Colonic mucosa (tissue), 4 donors: ENCODE measurements around the gene SEH1L. TPM values are rescaled to one million over a fixed set of nuclear protein-coding genes. Genes with fewer than 3 reads are reported as not detected.
"Not testable (repeated sequence)": the region's sequence is repeated elsewhere in the genome, so short reads cannot be mapped to it uniquely, and the experiment has no call there.

Experiments used
- DNase-seq: peaks from one replicate; pipeline ENCODE4 v3.0.0-alpha.2; 2020
- H3K27ac ChIP-seq: fragments of 200-600 bp; one replicate; pipeline ENCODE4 v1.8.0; 2021
- H3K27me3 ChIP-seq: fragments of 200-600 bp; one replicate; pipeline ENCODE4 v1.8.0; 2021
- H3K36me3 ChIP-seq: fragments of 200-600 bp; one replicate; pipeline ENCODE4 v1.8.0; 2021
- H3K4me1 ChIP-seq: fragments of 200-600 bp; one replicate; pipeline ENCODE4 v1.8.0; 2021; ENCODE audit warnings: mild to moderate bottlenecking
- H3K4me3 ChIP-seq: fragments of 200-600 bp; one replicate; pipeline ENCODE4 v1.8.0; 2021
- H3K9ac ChIP-seq, 2 donors: one replicate each; pipeline ENCODE4 v1.7.0; 2013; ENCODE audit warnings: control low read depth in 2 of 2, low read depth in 2 of 2, low read length in 2 of 2
- H3K9me3 ChIP-seq: fragments of 200-600 bp; one replicate; pipeline ENCODE4 v1.8.0; 2021
- CTCF ChIP-seq: fragments of 200-600 bp; IDR thresholded peaks from one replicate; pipeline ENCODE4 v1.8.0; 2022; ENCODE audit warnings: antibody characterized with exemption, mild to moderate bottlenecking
- intact Hi-C: fragments of 100-400 bp; cut with DNase I; formaldehyde crosslinking; loops from one replicate; pipeline ENCODE4 v1.14.1; 2022
- total RNA-seq, 2 donors: library from RNA; stranded (reverse); fragmentation: NEBNext Ultra II Directional in 1 of 2; extraction: Animal tissue kit (Norgen Biotek cat#: 25700) in 1 of 2; gene quantifications; one replicate each; pipeline ENCODE4 v1.2.1, GENCODE V29; 2021
- donor health status: healthy.
- donor health status: DM: no; HTN: no; CAD: no.
- donor health status: DM: no; HTN: no; CAD: no.

The SEH1L gene
- 10 to 100 TPM; 35.1 to 55.6 TPM for total RNA-seq

GRCh38 chr18:12947285-12948049, at the start of gene SEH1L:
Gene SEH1L, plus strand, starts transcription at chr18:12948011. Its CDS starts 111 bp downstream, at chr18:12948122.
- H3K27me3 ChIP-seq, result no peaks in the 10 kb centered on the region
- H3K4me1 ChIP-seq, result no peaks in the 10 kb centered on the region
- no peaks in the 10 kb centered on the region for H3K36me3 ChIP-seq
- H3K9me3 ChIP-seq, result no peaks in the 10 kb centered on the region
- intact Hi-C loops, result no loop called here
- peak; percentile 100 for DNase-seq
- peak within 1 kb of the TSS; percentile 86 to 98 for H3K9ac ChIP-seq
- peak within 1 kb of the TSS; percentile 92 for H3K27ac ChIP-seq
- peak within 1 kb of the TSS; percentile 59 for H3K4me3 ChIP-seq
- TF ChIP-seq CTCF, result no peak

- H3K9me3 ChIP-seq, H3K27ac ChIP-seq, H3K27me3 ChIP-seq, H3K36me3 ChIP-seq, H3K4me1 ChIP-seq, H3K9ac ChIP-seq, DNase-seq, intact Hi-C loops, H3K4me3 ChIP-seq: not testable (repeated sequence)
Observed at GRCh38 chr18:12901208-12901607, 46.6 kb upstream of the SEH1L start.

DNA sequence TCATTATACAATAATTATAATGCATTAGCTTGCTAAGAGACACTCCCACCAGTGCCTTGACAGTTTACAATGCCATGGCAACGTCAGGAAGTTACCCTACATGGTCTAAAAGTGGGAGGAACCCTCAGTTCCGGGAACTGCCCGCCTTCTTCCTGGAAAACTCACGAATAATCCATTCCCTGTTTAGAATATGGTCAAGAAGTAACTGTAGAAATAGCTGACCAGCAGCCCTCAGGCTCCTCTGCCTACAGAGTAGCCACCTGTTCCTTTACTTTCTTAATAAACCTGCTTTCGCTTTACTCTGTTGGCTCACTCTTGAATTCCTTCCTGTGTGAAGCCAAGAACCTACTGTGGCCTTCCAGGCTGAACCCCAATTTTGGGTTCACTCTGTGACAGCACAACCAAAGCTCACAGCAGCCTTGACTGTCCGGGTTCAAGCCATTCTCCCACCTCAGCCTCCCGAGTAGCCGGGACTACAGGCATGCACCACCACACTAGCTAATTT, 43.7 kb upstream of the SEH1L start:
- no peaks in the 10 kb centered on the region for H3K27me3 ChIP-seq
- H3K36me3 ChIP-seq, result no peaks in the 10 kb centered on the region
- TF ChIP-seq CTCF, result no peak
- H3K4me1 ChIP-seq, result no peaks in the 10 kb centered on the region
- H3K9me3 ChIP-seq, result no peaks in the 10 kb centered on the region
- H3K9ac ChIP-seq, result no peak overlapping the region
- intact Hi-C loops, result no loop called here
- no peak overlapping the region for H3K27ac ChIP-seq
- no peak for DNase-seq
- no peak overlapping the region for H3K4me3 ChIP-seq

DNA sequence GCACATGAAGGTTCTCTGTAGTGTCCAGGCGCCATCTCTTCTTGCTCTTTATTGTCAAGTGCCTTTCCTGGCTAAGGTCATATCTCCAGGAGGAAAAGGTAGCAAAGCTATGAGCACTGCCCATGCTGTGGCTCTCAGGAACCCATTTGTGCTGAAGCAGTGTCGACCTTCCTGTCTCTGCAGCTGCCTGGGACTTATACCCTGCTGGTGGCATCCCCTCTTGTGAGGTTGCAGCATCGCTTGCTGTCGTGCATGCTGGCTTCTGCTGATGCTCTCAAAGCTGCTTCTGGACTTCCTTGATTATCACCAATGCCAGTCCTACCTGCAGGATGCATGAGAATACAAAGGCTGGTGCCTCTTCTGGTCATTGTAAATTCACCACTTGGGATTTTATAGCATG, 41.7 kb upstream of the SEH1L start:
- no peak for TF ChIP-seq CTCF
- intact Hi-C loops, result no loop called here

GRCh38 chr18:12906773-12907172, 41.0 kb upstream of the SEH1L start:
- no peaks in the 10 kb centered on the region for H3K36me3 ChIP-seq
- H3K27me3 ChIP-seq, result peaks cover 8% of the 10 kb centered on the region
- H3K27ac ChIP-seq, result no peak overlapping the region
- H3K4me1 ChIP-seq, result no peaks in the 10 kb centered on the region
- no peak for TF ChIP-seq CTCF
- no peak overlapping the region for H3K9ac ChIP-seq
- DNase-seq, result no peak
- H3K9me3 ChIP-seq, result no peaks in the 10 kb centered on the region
- intact Hi-C loops, result no loop called here
- no peak overlapping the region for H3K4me3 ChIP-seq

More for the DNA sequence above, 41.7 kb upstream of the SEH1L start:
- Histone ChIP-seq H3K4me1 (no peaks in the 10 kb centered on the region), H3K27me3 (peaks cover 6% of the 10 kb centered on the region), H3K4me3 (no peak overlapping the region), H3K36me3 (no peaks in the 10 kb centered on the region), H3K9me3 (no peaks in the 10 kb centered on the region), H3K9ac (no peak overlapping the region), H3K27ac (no peak overlapping the region)
- no peak for DNase-seq

DNA sequence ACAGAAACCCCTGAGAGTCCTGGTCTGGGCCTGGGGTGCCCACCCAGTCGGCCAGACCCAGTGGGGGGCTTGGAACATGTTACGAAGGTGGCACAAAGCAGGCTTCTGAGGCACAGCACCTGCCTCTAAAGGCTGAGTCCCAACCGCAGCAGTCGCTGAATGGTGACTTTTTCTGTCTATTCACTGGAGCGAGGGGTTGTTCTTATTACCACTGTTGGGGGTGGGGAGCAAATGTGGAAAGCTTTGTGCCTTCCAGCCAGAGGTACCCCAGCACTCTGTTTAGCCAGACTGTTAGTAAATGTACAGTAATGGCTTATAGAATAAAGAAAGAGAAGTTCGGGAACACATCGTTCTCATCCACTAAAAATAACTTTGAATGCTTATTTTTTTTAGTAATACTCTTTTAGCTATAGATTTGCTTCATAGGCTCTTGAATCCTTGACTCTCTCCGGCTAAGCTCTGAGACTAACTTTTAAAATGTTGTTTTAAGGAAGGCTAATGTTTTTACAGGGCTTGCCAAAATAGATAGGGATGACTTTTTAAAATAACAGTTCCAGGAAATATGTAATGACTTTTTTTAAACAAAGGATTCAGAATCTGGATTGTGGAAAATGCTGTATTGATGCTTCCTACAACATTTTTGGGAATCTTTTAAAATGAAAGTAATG, 40.4 kb upstream of the SEH1L start:
- Histone ChIP-seq H3K36me3 (no peaks in the 10 kb centered on the region), H3K27me3 (peaks cover 8% of the 10 kb centered on the region), H3K9ac (no peak overlapping the region), H3K27ac (no peak overlapping the region), H3K9me3 (no peaks in the 10 kb centered on the region), H3K4me3 (no peak overlapping the region), H3K4me1 (no peaks in the 10 kb centered on the region)
- DNase-seq, result no peak
- TF ChIP-seq CTCF, result no peak
- intact Hi-C loops, result no loop called here
